ENCODE data around the gene PITPNB.

PITPNB gene

GRCh38 chr22:27832606-27833005 lies 86.5 kb downstream of the PITPNB start:
- no peak for DNase-seq (ENCODE audit: low spot score)

- DNase-seq (ENCODE audit: low spot score): no peak
Measured at GRCh38 chr22:27829620-27830019, 89.4 kb downstream of the PITPNB start.

DNA sequence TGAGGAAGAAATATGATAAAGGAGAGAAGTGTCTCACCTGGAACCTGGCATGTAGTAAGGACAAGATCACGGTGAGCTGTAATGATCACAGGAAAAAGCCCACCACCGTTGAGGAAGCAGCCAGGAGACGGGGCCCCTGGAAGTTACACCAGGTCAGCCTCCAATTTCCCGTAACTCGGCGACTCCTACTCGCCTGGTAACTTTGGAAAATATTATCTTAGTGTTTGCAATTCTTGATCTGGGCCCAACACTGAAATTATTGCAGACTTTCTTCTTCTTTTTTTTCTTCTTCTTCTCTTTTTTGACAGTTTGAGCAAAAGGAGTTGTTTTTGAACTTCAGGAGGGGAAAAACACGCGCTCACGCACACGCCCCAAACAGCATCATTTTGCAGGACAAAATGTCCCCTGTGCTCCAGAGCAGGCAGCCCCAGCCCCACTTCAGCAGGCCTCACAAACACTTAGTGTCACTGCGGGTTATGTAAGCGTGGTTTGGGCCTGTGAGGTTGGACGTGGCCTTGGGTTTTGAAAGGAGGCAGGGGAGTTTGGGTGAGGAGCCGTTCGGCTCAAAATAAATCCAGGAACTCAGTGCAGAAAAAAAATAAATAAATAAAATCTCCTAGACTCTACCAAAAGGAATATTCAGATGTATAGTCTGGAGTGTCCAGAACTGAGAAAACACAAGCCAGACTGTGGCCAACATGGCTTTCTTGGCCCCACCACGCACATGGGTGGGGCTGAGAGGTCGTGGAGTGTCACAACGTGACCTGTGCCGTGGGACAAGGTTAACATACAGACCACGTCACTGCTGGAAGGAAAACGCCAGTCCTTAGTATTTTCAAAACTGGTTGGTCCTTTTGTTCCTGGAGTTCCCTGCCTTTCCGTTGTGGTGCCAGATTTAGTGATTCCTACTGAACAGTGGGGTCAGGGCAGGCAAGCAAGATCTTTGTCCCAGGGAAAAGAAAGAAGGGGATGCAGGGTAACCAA lies 91.2 kb downstream of the PITPNB start:
- DNase-seq (ENCODE audit: low spot score): no peak

- no peak for DNase-seq (ENCODE audit: low spot score)
Measured at GRCh38 chr22:27825174-27825573, 93.9 kb downstream of the PITPNB start.

- no peak for DNase-seq (ENCODE audit: low spot score)
Measured at GRCh38 chr22:27823221-27823620, 95.8 kb downstream of the PITPNB start.

DNA sequence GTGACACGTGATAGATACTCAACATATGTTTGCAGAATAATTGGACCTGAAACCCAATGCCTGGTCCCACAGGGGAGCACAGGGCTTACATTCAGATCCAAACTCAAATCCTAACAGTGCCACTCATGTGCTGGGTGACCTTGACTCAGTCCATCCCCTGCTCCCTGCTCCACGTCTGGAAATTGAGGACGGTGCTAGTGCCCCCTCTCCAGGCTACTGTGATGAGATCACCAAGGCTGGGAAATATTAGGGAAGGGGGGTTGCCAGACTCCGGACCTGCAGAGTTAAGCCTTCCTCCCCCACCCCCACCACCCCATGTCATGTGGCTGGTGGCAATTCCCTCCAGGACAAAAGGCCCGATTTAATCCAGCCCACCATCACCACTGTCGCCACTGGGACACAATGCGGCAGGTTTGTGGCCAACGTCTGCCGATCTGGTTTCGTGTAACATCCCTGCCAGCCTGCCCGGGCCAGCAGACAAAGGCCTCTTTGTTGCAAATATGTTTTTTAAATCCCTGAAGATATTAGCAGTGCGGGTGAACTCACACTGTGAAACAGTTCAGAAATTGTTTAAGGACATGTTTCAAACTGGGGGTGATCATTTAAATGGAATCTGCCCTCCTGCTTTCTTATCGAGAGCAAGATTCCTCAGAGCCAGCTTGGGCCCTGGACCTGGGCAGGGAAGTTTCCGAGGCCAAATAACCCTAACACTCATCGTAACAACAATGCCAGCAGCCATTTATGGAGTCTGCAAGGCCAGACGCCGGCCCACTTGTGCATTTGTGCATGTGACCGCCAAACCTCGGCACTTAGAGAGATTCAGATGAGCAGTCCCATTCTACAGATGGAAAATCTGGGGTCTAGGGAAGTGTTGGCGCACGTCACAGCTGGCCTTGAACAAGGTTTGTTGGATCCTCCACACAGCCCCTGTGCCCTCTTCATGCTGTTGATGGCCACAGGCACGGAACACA lies 97.9 kb downstream of the PITPNB start:
- DNase-seq (ENCODE audit: low spot score): no peak

GRCh38 chr22:27816552-27816951 lies 102.5 kb downstream of the PITPNB start:
- no peak for DNase-seq (ENCODE audit: low spot score)

DNA sequence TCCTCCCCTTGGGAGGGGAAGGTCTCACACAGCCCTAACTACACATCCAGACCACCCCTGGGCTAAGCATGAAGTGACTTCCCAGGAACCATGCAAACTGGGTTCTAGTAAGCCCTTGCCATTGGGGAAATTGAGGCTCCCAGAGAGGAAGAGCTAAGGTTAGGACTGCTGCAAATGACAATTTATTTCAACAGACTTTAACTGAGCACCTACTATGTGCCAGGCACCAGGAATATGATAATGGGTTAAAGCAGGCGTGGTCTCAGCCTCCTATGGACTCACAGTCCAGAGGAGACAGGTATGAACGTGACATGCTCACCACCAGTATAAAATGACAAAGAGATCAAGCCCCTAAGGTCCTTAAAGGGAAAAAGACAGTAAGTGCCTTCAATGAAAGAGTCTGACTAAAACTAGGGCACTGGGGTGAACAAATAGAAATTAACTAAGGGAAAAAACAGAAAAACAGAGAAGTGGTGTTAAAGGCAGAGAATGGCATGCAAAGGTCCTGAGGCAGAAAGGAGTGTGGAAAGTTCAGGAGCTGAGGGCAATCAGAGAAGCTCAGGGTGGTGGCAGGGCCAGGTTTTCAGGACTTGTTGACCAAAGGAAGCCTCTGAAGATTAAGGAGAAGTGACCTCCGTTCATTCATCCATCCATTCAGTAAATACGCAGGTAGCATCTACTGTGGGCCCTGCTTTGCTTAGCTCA lies 103.1 kb downstream of the PITPNB start:
- DNase-seq (ENCODE audit: low spot score): no peak

GRCh38 chr22:27814993-27815392 lies 104.1 kb downstream of the PITPNB start:
- no peak for DNase-seq (ENCODE audit: low spot score)

- no peak for DNase-seq (ENCODE audit: low spot score)
Measured at GRCh38 chr22:27811778-27812177, 107.3 kb downstream of the PITPNB start.

- DNase-seq (ENCODE audit: low spot score): no peak
Measured at GRCh38 chr22:27810609-27811151, 108.4 kb downstream of the PITPNB start.

DNA sequence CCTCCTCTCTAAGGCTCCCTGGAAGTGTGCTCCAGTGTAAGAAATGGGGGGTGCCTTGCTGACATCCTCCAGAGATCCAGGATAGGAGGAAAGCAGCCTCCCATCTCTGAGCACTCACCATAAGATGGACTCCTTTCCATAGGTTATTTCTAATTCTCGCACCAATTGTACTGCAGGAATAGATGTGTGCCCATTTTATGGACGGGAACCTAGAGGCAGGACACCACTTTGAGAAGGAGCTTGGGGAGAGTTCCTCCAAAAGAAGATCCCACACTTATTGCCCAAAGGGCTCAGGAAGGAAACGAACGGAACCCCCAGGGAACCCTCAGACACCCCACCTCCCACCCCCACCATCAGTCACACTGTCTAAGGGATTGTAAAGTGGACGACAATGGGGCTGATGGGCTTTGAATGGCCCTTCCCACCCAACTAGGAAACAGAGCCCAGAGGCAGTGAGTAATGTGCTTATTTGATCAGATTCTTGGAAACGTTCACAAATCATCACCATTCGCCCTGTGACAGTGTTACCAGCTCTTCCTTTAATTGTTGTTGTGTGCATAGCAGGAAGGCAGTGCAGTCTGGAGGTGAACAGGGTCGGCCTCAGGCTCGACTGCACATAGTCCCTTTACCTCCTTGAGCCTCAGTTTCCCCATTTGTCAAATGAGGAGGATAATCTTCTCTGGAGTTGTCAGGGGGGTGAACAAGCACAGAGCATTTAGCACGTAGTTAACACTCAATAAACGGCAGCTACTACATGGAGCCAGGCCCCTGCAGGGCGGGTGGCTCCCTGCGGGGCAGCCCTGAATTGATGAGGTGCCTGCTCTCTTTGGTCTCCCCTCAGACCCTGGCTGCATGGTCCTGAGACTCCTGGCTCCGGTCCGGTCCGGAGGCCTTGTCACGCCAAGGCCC lies 109.1 kb downstream of the PITPNB start:
- DNase-seq (ENCODE audit: low spot score): no peak

- DNase-seq (ENCODE audit: low spot score): no peak
Measured at GRCh38 chr22:27809226-27809603, 109.8 kb downstream of the PITPNB start.

GRCh38 chr22:27808451-27809225 lies 110.4 kb downstream of the PITPNB start:
- no peak for DNase-seq (ENCODE audit: low spot score)

DNA sequence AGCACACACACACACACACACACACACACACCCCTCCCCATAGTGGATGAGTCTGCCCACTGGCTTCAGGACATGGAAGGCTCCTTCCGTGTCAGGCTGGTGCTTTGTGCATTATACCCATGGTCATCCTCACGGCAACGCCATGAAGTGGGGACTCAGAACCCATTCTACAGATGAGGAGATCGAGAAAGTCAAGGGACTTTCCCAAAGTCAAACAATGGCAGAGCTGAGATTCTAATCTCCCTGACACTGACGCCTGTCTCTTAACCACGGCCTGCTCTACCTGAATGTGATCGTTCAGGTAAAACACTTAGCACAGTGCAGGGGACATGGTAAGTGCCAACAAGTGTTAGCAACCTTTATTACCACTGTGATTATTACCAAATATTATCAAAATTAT lies 113.2 kb downstream of the PITPNB start:
- DNase-seq (ENCODE audit: low spot score): no peak

GRCh38 chr22:27804470-27805297 lies 114.4 kb downstream of the PITPNB start:
- DNase-seq (ENCODE audit: low spot score): peak; percentile 44

GRCh38 chr22:27803841-27804415 lies 115.1 kb downstream of the PITPNB start:
- no peak for DNase-seq (ENCODE audit: low spot score)

DNA sequence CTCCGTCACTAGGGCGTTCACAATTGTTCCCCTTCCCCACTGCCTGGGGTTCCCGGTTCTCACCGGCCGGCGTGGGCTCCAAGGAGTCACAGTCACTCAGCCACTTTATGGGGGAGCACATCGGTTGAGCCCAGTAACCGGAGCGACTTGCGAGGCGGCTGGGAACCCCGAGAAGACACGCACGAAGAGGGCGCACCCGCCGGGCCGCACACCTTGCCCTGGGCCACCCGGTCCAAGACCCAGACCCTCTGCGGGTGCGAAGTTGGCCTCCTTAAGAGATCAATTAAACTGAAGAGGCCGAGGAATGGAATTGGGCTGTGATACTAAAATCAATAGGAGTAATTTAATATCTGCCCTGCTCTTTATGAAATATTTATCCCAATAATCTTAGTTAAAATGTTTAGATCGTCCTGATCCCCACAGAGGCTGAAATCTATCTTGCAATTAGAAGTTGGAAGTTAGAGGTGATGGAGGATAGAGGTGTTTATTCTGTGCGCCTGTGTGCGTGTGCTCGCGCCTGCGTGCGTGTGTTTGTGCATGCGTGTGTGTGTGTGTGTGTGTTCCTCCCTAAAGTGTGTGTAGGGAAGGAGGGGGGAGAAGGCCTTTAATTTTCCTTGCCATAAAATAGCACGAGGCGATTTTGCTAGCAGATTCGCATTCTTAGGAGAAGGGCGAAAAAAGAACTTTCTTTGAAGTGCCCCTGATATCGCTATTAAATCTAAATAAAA lies 116.5 kb downstream of the PITPNB start:
- no peak for DNase-seq (ENCODE audit: low spot score)

All from CD4-positive, alpha-beta T cell treated with Interleukin-6 at 100 ng/mL for 8 hours (primary cell).